ENCODE results near the gene NIPBL. TPM values are rescaled to one million over a fixed set of nuclear protein-coding genes. Genes with fewer than 3 reads are reported as not detected.
"Not testable (repeated sequence)": the region's sequence is repeated elsewhere in the genome, so short reads cannot be mapped to it uniquely, and the experiment has no call there.

Gene NIPBL
- 10 to 100 TPM; 41.1 to 43.4 TPM for total RNA-seq

- POLR2A ChIA-PET, result interaction anchor here (0.8 kb wide), 1 partner anchor 13 kb away, joined by 3 read pairs; no protein-coding TSS in a partner anchor
- CTCF ChIA-PET, result interaction anchor here (1.0 to 1.9 kb wide), 6 partner anchors 9 to 149 kb away, joined by 3 to 6 read pairs (median 4); no protein-coding TSS in a partner anchor
Measured at GRCh38 chr5:36876299-36876964, at the start of gene NIPBL. Gene NIPBL (plus strand): TSS chr5:36876769. CDS start chr5:36953697, 76,928 bp downstream.

DNA sequence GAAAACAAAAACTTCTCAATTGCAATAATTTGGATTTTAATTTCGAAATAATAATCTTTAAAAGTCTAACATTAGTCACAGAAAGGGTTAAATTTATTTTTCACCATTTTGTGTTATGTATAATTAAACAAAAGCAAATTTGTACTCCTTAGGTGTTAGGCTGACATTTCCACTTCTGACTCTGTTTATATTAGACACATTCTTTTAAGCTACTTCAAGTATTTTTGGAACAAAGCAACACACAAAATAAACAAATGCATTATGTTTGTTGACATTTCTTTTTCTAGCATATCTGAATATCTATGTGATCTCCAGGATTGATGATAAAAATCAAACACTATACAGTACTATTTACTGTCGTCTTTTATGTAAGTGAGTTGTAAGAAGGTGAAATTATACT is 44.3 kb upstream of the NIPBL start:
- ChIA-PET CTCF (no interaction called here), POLR2A (no interaction called here)

DNA sequence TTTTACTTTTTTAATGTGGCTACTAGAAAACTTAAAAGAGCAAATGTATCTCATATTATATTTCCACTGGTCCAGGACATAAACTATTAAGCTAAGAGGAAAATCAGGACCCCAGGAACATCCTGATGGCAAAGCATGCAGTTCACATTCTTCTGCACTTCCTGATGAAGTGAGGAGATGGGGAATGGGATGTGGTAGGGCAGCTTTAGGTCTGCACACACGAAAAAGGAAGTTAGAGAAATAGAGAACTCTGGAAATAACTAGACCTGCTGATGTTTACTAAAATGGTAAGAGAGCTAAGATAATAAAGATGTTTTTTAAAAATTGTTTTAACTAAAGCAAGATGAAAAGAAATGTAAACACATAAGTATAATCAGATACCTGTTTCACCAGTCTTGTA is 39.7 kb upstream of the NIPBL start:
- ChIA-PET POLR2A (no interaction called here), CTCF (no interaction called here)

DNA sequence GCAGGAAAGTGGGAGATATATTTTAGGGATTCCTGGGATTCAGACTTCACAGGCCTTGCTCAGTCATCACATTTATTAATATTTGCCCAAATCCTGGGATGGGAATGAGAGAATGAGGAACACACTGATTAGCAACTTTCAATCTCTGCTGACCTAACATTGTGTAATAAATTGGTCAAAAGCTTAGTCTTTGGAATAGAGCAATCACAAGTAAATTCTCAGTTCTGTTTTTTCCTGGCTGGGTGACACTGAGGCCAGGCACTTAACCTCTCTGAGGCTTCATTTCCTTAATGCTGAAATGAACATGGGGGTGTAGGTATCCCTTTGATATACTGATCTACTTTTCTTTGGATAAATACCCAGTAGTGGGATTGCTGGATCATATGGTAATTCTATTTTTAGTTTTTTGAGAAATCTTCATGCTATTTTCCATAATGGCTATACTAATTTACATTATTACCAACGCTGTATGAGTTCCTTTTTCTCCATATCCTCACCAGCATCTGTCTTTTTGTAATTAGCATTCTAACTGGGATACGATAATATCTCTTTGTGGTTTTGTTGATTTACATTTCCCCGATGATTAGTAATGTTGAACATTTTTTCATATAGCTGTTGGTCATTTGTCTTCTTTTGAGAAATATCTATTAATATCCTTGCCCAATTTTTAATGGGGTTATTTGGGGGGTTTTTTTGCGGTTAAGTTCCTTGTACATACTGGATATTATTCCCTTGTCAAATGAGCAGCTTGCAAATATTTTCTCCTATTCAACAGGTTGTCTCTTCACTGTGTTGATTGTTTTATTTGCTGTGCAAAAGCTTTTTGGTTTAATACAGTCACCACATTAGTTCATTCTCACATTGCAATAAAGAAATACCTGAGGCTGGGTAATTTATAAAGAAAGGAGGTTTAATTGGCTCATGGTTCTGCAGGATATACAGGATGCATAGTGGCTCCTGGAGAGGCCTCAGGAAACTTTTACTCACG is 36.8 kb upstream of the NIPBL start:
- POLR2A ChIA-PET, result no interaction called here
- CTCF ChIA-PET, result no interaction called here

DNA sequence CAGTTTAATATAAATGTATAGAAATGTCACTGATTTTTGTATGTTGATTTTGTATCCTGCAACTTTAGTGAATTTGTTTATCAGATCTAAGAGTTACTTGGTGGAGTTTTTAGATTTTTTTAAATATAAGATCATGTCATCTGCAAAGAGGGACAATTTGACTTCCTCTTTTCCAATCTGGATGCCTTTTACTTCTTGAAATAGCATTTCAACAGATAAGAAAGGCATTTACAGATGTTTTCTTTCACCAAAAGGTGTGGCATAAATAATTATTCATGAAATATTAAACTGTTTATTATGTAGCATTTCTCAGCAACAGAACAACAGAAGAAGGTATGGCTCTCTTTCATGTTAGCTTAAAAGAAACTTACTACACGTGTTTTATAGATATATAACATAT is 34.9 kb upstream of the NIPBL start:
- POLR2A ChIA-PET, result no interaction called here
- CTCF ChIA-PET, result no interaction called here

DNA sequence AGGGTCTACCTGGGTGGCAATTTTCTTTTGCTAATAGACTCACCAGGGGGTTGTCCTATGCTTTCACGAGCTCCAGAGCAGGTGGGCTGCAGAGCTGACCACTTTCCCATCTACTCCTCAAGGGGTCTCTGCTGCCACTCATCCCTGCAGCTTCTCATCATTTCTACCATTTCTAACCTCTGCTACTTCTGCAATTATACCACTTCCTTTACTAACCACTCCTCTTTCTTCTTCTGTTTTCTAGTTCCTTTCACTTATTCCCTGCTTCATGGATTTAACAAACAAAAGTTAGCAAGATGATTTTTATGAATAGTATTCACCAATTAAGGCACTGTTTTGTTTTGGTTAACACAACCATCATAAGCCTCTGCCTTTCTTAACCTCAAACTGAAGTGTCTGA is 34.5 kb upstream of the NIPBL start:
- CTCF ChIA-PET, result no interaction called here
- POLR2A ChIA-PET, result no interaction called here

- ChIA-PET POLR2A (no interaction called here), CTCF (no interaction called here)
Measured at GRCh38 chr5:36844305-36844704, 32.3 kb upstream of the NIPBL start.

GRCh38 chr5:36848545-36848944 is 28.0 kb upstream of the NIPBL start:
- CTCF ChIA-PET, POLR2A ChIA-PET: not testable (repeated sequence)

- CTCF ChIA-PET, POLR2A ChIA-PET: not testable (repeated sequence)
Measured at GRCh38 chr5:36852903-36853302, 23.7 kb upstream of the NIPBL start.

- CTCF ChIA-PET, result no interaction called here
- POLR2A ChIA-PET, result no interaction called here
Measured at GRCh38 chr5:36854402-36855140, 22.0 kb upstream of the NIPBL start.

GRCh38 chr5:36855141-36855495 is 21.5 kb upstream of the NIPBL start:
- CTCF ChIA-PET, result no interaction called here
- POLR2A ChIA-PET, result no interaction called here

DNA sequence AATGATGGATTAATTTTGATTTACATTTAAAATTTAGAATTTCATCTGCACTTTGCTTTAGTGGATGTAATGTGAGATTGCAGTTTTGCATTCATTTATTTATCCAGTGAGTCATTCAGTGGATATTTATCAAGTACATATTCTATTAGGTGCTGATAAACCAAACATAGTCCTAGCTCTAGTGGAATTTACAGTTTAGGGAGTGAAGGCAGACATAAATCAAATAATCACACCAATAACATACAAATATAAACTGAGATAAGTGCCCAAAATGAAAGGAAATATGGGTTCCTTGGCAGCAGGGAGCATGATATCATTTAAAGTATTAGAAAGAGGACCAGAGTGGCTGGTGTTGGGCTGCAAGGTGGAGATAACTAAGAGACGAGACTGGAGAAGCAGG is 14.7 kb upstream of the NIPBL start:
- ChIA-PET CTCF (no interaction called here), POLR2A (no interaction called here)

GRCh38 chr5:36870399-36871040 is 6.0 kb upstream of the NIPBL start:
- ChIA-PET POLR2A (no interaction called here), CTCF (interaction anchor here (0.6 kb wide), 1 partner anchor 132 kb away, joined by 3 read pairs; no protein-coding TSS in a partner anchor)

GRCh38 chr5:36874465-36874864 is 2.1 kb upstream of the NIPBL start:
- POLR2A ChIA-PET, result interaction anchor here (0.7 kb wide), 1 partner anchor 496 kb away, joined by 3 read pairs; the partner anchor contains the start of gene NUP155
- CTCF ChIA-PET, result interaction anchor here (1.1 to 1.8 kb wide), 2 partner anchors 71 to 136 kb away, joined by 3 to 5 read pairs; no protein-coding TSS in a partner anchor

GRCh38 chr5:36875051-36875789 is 1.3 kb upstream of the NIPBL start:
- ChIA-PET POLR2A (interaction anchor here (0.7 kb wide), 1 partner anchor 495 kb away, joined by 3 read pairs; the partner anchor contains the start of gene NUP155), CTCF (interaction anchor here (1.1 to 1.9 kb wide), 5 partner anchors 9 to 137 kb away, joined by 3 to 6 read pairs (median 4); no protein-coding TSS in a partner anchor)

GRCh38 chr5:36875790-36876298 is 725 bp upstream of the NIPBL start:
- CTCF ChIA-PET, result interaction anchor here (1.0 to 1.9 kb wide), 5 partner anchors 8 to 149 kb away, joined by 3 to 6 read pairs (median 4); no protein-coding TSS in a partner anchor
- POLR2A ChIA-PET, result interaction anchor here (0.8 kb wide), 1 partner anchor 14 kb away, joined by 3 read pairs; no protein-coding TSS in a partner anchor

- ChIA-PET CTCF (interaction anchor here (1.0 to 1.7 kb wide), 5 partner anchors 9 to 150 kb away, joined by 3 to 6 read pairs (median 4); no protein-coding TSS in a partner anchor), POLR2A (interaction anchor here (0.6 to 0.8 kb wide), 2 partner anchors 13 to 17 kb away, joined by 3 read pairs; no protein-coding TSS in a partner anchor)
Measured at GRCh38 chr5:36876965-36877666, 547 bp downstream of the NIPBL start.
